Measurements from ENCODE around the gene KHDC4. TPM values are rescaled to one million over a fixed set of nuclear protein-coding genes. Genes with fewer than 3 reads are reported as not detected.

KHDC4 gene
- total RNA-seq, 1 experiment from 2014 or later: 57.7 TPM

- Histone ChIP-seq H3K14ac (ENCODE audit: insufficient read depth, low read length) (no peak overlapping the region), H3K9ac (ENCODE audit: extremely low read depth, insufficient read length, low read length) (no peak overlapping the region), H3K23me2 (ENCODE audit: insufficient read length, low read depth, low read length, poor library complexity, severe bottlenecking) (no peaks in the 10 kb centered on the region), H2AK5ac (ENCODE audit: insufficient read length, low read length) (no peak overlapping the region), H2BK120ac (ENCODE audit: low read depth, low read length, poor library complexity, severe bottlenecking) (no peak overlapping the region), H4K8ac (replicated peaks; ENCODE audit: insufficient read length, low read depth, low read length) (no peak overlapping the region), H3K27ac (ENCODE audit: insufficient read length, low read depth, low read length) (no peak overlapping the region), H3K23ac (ENCODE audit: insufficient read length, low read depth, low read length) (no peak overlapping the region), H2BK12ac (ENCODE audit: insufficient read length, low read depth, low read length) (no peak overlapping the region), H3K27me3 (ENCODE audit: insufficient read depth, low read length) (no peaks in the 10 kb centered on the region), H2BK20ac (ENCODE audit: low read depth, low read length, poor library complexity, severe bottlenecking) (no peak overlapping the region), H3K79me2 (ENCODE audit: insufficient read depth, low read length) (no peaks in the 10 kb centered on the region), H3K4me2 (ENCODE audit: insufficient read depth, insufficient read length, low read length) (no peak overlapping the region), H3K56ac (ENCODE audit: insufficient read length, low read depth, low read length) (no peak overlapping the region), H4K91ac (ENCODE audit: insufficient read length, low read depth, low read length) (no peak overlapping the region), H3K9me3 (ENCODE audit: control insufficient read depth, low read depth, low read length) (no peaks in the 10 kb centered on the region), H2BK5ac (ENCODE audit: insufficient read length, low read length) (no peak overlapping the region), H3K79me1 (ENCODE audit: insufficient read depth, low read depth, low read length, poor library complexity, severe bottlenecking) (no peaks in the 10 kb centered on the region), H4K5ac (ENCODE audit: insufficient read length, low read depth, low read length) (no peak overlapping the region), H2BK15ac (ENCODE audit: low read depth, low read length) (no peak overlapping the region), H3K4ac (ENCODE audit: low read depth, low read length) (no peak overlapping the region), H3K4me1 (ENCODE audit: insufficient read depth, low read length) (no peaks in the 10 kb centered on the region), H3K18ac (ENCODE audit: insufficient read length, low read depth, low read length) (no peak overlapping the region), H2AFZ (ENCODE audit: low read length) (no peak overlapping the region), H3T11ph (ENCODE audit: low read length) (no peak overlapping the region), H4K20me1 (ENCODE audit: control insufficient read depth, insufficient read depth, insufficient read length) (no peaks in the 10 kb centered on the region)
- no peak overlapping the region for H3K4me3 Mint-ChIP-seq
- no peak for DNase-seq
- H3K27ac Mint-ChIP-seq: 0 out of 7 replicates have a peak overlapping the region, but pooled peaks of 1 of the 3 experiments have one; percentile 34
- TF ChIP-seq CTCF (conservative IDR thresholded peaks at IDR 0.05): no peak
- WGBS (ENCODE audit: extremely low coverage, insufficient read length, low lambda C conversion rate): no CpG with 5 or more reads among the region's 29 CpGs
- no peaks in the 10 kb centered on the region for H3K9me3 Mint-ChIP-seq
- no peaks in the 10 kb centered on the region; the same call in none of the 2 replicates for H3K27me3 Mint-ChIP-seq (ENCODE audit: low read depth)
- peaks cover 5 to 17% (median 7%) of the 10 kb centered on the region in 3 experiments; a peak in 5 of 7 replicates for H3K36me3 Mint-ChIP-seq (ENCODE audit: insufficient read depth in 1 of 3, low read depth in 3 of 3)
- peaks cover 27 to 31% of the 10 kb centered on the region in 2 experiments for H3K4me1 Mint-ChIP-seq
Observed at GRCh38 chr1:155941845-155942531, 7.8 kb upstream of the KHDC4 start.

Data from H9 (cell line).